Retinal pigment epithelial cell (primary cell): Measurements from ENCODE around the gene CPNE6.

ENCODE experiments used
- DNase-seq: peaks from one replicate; pipeline ENCODE4 v3.0.0-alpha.2; 2010; ENCODE audit warnings: low read depth
- H3K4me3 ChIP-seq: 2 replicates; pipeline ENCODE4 v1.5.1; 2011; ENCODE audit warnings: mild to moderate bottlenecking, low read length, control low read depth, moderate library complexity
- CTCF ChIP-seq: conservative IDR thresholded peaks from 2 replicates; pipeline ENCODE4 v1.5.1; 2011; ENCODE audit warnings: low read depth, low read length, control low read depth, inconsistent platforms

Gene CPNE6

GRCh38 chr14:24083462-24083861, 12.1 kb downstream of the CPNE6 start:
- no peak overlapping the region for H3K4me3 ChIP-seq
- no peak for DNase-seq
- no peak for TF ChIP-seq CTCF

GRCh38 chr14:24084440-24084839, 13.1 kb downstream of the CPNE6 start:
- no peak for TF ChIP-seq CTCF
- H3K4me3 ChIP-seq: no peak overlapping the region
- DNase-seq: no peak

- H3K4me3 ChIP-seq: no peak overlapping the region
- TF ChIP-seq CTCF: no peak
- DNase-seq: no peak
Observed at GRCh38 chr14:24085215-24085614, 13.9 kb downstream of the CPNE6 start.

- no peak for DNase-seq
- H3K4me3 ChIP-seq: no peak overlapping the region
- no peak for TF ChIP-seq CTCF
Observed at GRCh38 chr14:24086193-24086955, 15.0 kb downstream of the CPNE6 start.

- DNase-seq: no peak
- no peak for TF ChIP-seq CTCF
- no peak overlapping the region for H3K4me3 ChIP-seq
Observed at GRCh38 chr14:24087004-24087403, 15.6 kb downstream of the CPNE6 start.

- H3K4me3 ChIP-seq: no peak overlapping the region
- TF ChIP-seq CTCF: no peak
- DNase-seq: no peak
Observed at GRCh38 chr14:24088095-24088494, 16.7 kb downstream of the CPNE6 start.

- no peak for DNase-seq
- H3K4me3 ChIP-seq: no peak overlapping the region
- TF ChIP-seq CTCF: no peak
Observed at GRCh38 chr14:24089890-24090289, 18.5 kb downstream of the CPNE6 start.
